Panc1 (cell line): Measurements from ENCODE around the gene C1orf216. TPM values are rescaled to one million over a fixed set of nuclear protein-coding genes. Genes with fewer than 3 reads are reported as not detected.

Experiments used
- ATAC-seq: fragments of 200-7000 bp; cut with Tn5 transposase; 2 replicates; pipeline ENCODE4 v1.9.1; 2020; ENCODE audit warnings: mild to moderate bottlenecking, moderate library complexity
- BruUV-seq: library from RNA; stranded (reverse); fragments of 400-500 nt; replicated peaks from 2 replicates; lab custom pipeline; 2021; lab: Mats Ljungman, UMichigan
- CTCF ChIA-PET: fragments of 300-600 bp; sonication (Branson Sonifier 250); formaldehyde crosslinking; loops from one replicate; lab custom pipeline; 2022; ENCODE audit warnings: antibody characterized with exemption; lab: Charles Lee
- POLR2A ChIA-PET: fragments of 300-600 bp; sonication (Branson Sonifier 250); formaldehyde crosslinking; loops from one replicate; lab custom pipeline; 2022; ENCODE audit warnings: antibody characterized with exemption; lab: Charles Lee
- DNase-seq: peaks from one replicate; pipeline ENCODE4 v3.0.0-alpha.2; 2010; ENCODE audit warnings: low read depth, low spot score
- H3K27ac ChIP-seq: 2 replicates; pipeline ENCODE4 v1.5.1; 2011; ENCODE audit warnings: mild to moderate bottlenecking, low read length, inconsistent platforms
- H3K27me3 ChIP-seq: fragments of 200-500 bp; sonication (Bioruptor generic); 2 replicates; pipeline ENCODE4 v1.6.0; 2014; ENCODE audit warnings: low read length, inconsistent platforms; ENCODE audit not compliant: control insufficient read depth, insufficient read depth
- H3K36me3 ChIP-seq: fragments of 200-500 bp; sonication (Bioruptor generic); 2 replicates; pipeline ENCODE4 v1.5.1; 2014; ENCODE audit warnings: inconsistent platforms, mild to moderate bottlenecking, low read length, moderate library complexity; ENCODE audit not compliant: control insufficient read depth, insufficient read depth
- H3K4me1 ChIP-seq: 2 replicates; pipeline ENCODE4 v1.5.1; 2011; ENCODE audit warnings: inconsistent platforms, mild to moderate bottlenecking, low read length, moderate library complexity; ENCODE audit not compliant: control insufficient read depth, insufficient read depth
- H3K4me3 ChIP-seq, 2 experiments: 2 replicates each; pipeline ENCODE4 v1.5.1; 2011 to 2012; ENCODE audit warnings: low read depth in 2 of 2, low read length in 2 of 2, mild to moderate bottlenecking in 2 of 2, inconsistent platforms in 1 of 2, moderate library complexity in 1 of 2
- H3K9me3 ChIP-seq: fragments of 200-500 bp; sonication (Bioruptor generic); 2 replicates; pipeline ENCODE4 v1.5.1; 2014; ENCODE audit warnings: low read depth, mild to moderate bottlenecking, inconsistent platforms, low read length, moderate library complexity; ENCODE audit not compliant: control insufficient read depth, insufficient read depth
- CTCF ChIP-seq: fragments of 450-650 bp; IDR thresholded peaks from 2 replicates; pipeline ENCODE4 v1.5.1; 2017; ENCODE audit warnings: mild to moderate bottlenecking
- POLR2AphosphoS5 ChIP-seq: IDR thresholded peaks from 2 replicates; pipeline ENCODE4 v1.6.1; 2012; ENCODE audit warnings: mild to moderate bottlenecking, low read depth, low read length, moderate library complexity
- REST ChIP-seq, 2 experiments: IDR thresholded peaks; 2 replicates each; pipeline ENCODE4 v1.6.1; 2011 to 2012; ENCODE audit warnings: low read depth in 2 of 2, control low read depth in 1 of 2, low read length in 1 of 2, mild to moderate bottlenecking in 1 of 2, moderate library complexity in 1 of 2; ENCODE audit not compliant: insufficient read depth in 1 of 2
- SIN3A ChIP-seq: IDR thresholded peaks from 2 replicates; pipeline ENCODE4 v1.6.1; 2012; ENCODE audit warnings: low read depth, mild to moderate bottlenecking, low read length, moderate library complexity, borderline replicate concordance; ENCODE audit not compliant: insufficient read depth
- TCF7L2 ChIP-seq: IDR thresholded peaks from 2 replicates; pipeline ENCODE4 v1.6.1; 2011; ENCODE audit warnings: mild to moderate bottlenecking, low read depth, low read length, inconsistent platforms
- in situ Hi-C: cut with HindIII; loops from 2 replicates; pipeline ENCODE4 v1.10.0; 2016; ENCODE audit warnings: low sequenced_read_pairs, low pct_unique_long_range_greater_than_20kb
- intact Hi-C: fragments of 100-400 bp; cut with micrococcal nuclease; formaldehyde crosslinking; loops from one replicate; pipeline ENCODE4 v1.10.0; 2022; ENCODE audit not compliant: unreplicated experiment
- total RNA-seq: library from RNA; stranded (reverse); gene quantifications from one replicate; pipeline ENCODE4 v1.2.1, GENCODE V29; 2021; ENCODE audit not compliant: unreplicated experiment

The C1orf216 gene
- total RNA-seq, 1 experiment from 2014 or later, result 28.0 TPM

GRCh38 chr1:35666216-35666615, 52.5 kb downstream of the C1orf216 start:
- no peaks in the 10 kb centered on the region for H3K4me1 ChIP-seq
- BruUV-seq, result no TSS peak
- POLR2A ChIA-PET, result no interaction called here
- no peak overlapping the region for H3K27ac ChIP-seq
- intact Hi-C loops (no loop called here), in situ Hi-C loops (no loop called here)
- no peaks in the 10 kb centered on the region for H3K9me3 ChIP-seq
- TF ChIP-seq REST (IDR thresholded peaks at IDR 0.05; ENCODE audit: insufficient read depth in 1 of 2, low read depth in 2 of 2, low read length in 1 of 2) (no peak), TCF7L2 (no peak), CTCF (no peak), SIN3A (no peak), POLR2AphosphoS5 (no peak)
- no peaks in the 10 kb centered on the region for H3K36me3 ChIP-seq
- no peak overlapping the region for H3K4me3 ChIP-seq
- ATAC-seq, result no peak
- CTCF ChIA-PET, result no interaction called here
- peaks cover 5% of the 10 kb centered on the region; the same call in 1 of the 2 replicates for H3K27me3 ChIP-seq
- DNase-seq, result no peak

Other genes with a start within 250 kb of the C1orf216 start
- 60.0 TPM for gene KIAA0319L, start 161.5 kb downstream of the C1orf216 start, total RNA-seq
- 64.1 TPM for gene NCDN, start 161.1 kb downstream of the C1orf216 start, total RNA-seq
- 3.2 TPM for gene TFAP2E, start 145.6 kb downstream of the C1orf216 start, total RNA-seq
- gene PSMB2, start 77.4 kb downstream of the C1orf216 start, total RNA-seq, result 95.0 TPM
- 52.1 TPM for gene CLSPN, start 51.1 kb upstream of the C1orf216 start, total RNA-seq
- 14.8 TPM for gene AGO4, start 89.1 kb upstream of the C1orf216 start, total RNA-seq
- 40.1 TPM for gene AGO1, start 164.3 kb upstream of the C1orf216 start, total RNA-seq
- gene AGO3, start 212.2 kb upstream of the C1orf216 start, total RNA-seq, result 39.4 TPM